ENCODE measurements around the gene DLG2.
A peak's percentile ranks its signal among the peaks of the same experiment; 100 is the strongest.

Gene DLG2

GRCh38 chr11:84560206-84560605, 1066.9 kb downstream of the DLG2 start:
- DNase-seq, result no peak
- H3K4me1 ChIP-seq (ENCODE audit: control insufficient read depth, insufficient read depth, low read depth, low read length), result peaks cover 4% of the 10 kb centered on the region
- no peak overlapping the region for H3K4me3 ChIP-seq (ENCODE audit: insufficient read depth in 1 of 2, low read depth in 1 of 2, low read length in 2 of 2)
- no peak overlapping the region for H3K4ac ChIP-seq (ENCODE audit: low read depth in 1 of 2, low read length in 2 of 2)
- no peak overlapping the region for H2AFZ ChIP-seq (ENCODE audit: low read depth, low read length)
- no peak overlapping the region for H3K18ac ChIP-seq (ENCODE audit: low read depth in 1 of 2, low read length in 2 of 2)
- H2AK5ac ChIP-seq (ENCODE audit: low read length, severe bottlenecking), result no peak overlapping the region
- no peak overlapping the region for H2BK12ac ChIP-seq (ENCODE audit: low read length in 2 of 2)
- no peak overlapping the region for H3K4me2 ChIP-seq (ENCODE audit: low read length, poor library complexity, severe bottlenecking)
- 90% methylated on average over 1 of the region's 1 CpG for WGBS
- H3K9ac ChIP-seq (ENCODE audit: low read length), result no peak overlapping the region
- H2BK120ac ChIP-seq (ENCODE audit: low read depth, low read length), result no peak overlapping the region
- no peak overlapping the region for H2BK5ac ChIP-seq (ENCODE audit: low read depth, low read length, poor library complexity, severe bottlenecking)
- no peak overlapping the region for H3K14ac ChIP-seq (ENCODE audit: low read length in 2 of 2)
- H3K79me1 ChIP-seq (replicated peaks; ENCODE audit: low read length, poor library complexity, severe bottlenecking), result no peaks in the 10 kb centered on the region
- H3K36me3 ChIP-seq (ENCODE audit: control insufficient read depth in 1 of 2, insufficient read depth in 2 of 2, low read depth in 1 of 2, low read length in 2 of 2), result no peaks in the 10 kb centered on the region
- H3K27me3 ChIP-seq (ENCODE audit: control insufficient read depth in 1 of 2, insufficient read depth in 1 of 2, low read length in 2 of 2), result no peaks in the 10 kb centered on the region
- H2BK15ac ChIP-seq (ENCODE audit: low read depth, poor library complexity, severe bottlenecking), result no peak overlapping the region
- H3K27ac ChIP-seq (ENCODE audit: low read length, poor library complexity, severe bottlenecking), result no peak overlapping the region
- no peak overlapping the region for H4K91ac ChIP-seq (ENCODE audit: low read length)
- no peak overlapping the region for H3K23ac ChIP-seq (ENCODE audit: low read length in 2 of 2)
- H4K8ac ChIP-seq (ENCODE audit: low read length), result no peak overlapping the region
- H3K9me3 ChIP-seq (ENCODE audit: control insufficient read depth, low read length), result no peaks in the 10 kb centered on the region

- 60% methylated on average over 5 of the region's 5 CpGs for WGBS
- Histone ChIP-seq H2BK120ac (ENCODE audit: low read depth, low read length) (no peak overlapping the region), H2BK15ac (ENCODE audit: low read depth, poor library complexity, severe bottlenecking) (no peak overlapping the region), H4K91ac (ENCODE audit: low read length) (no peak overlapping the region), H3K9me3 (ENCODE audit: control insufficient read depth, low read length) (no peaks in the 10 kb centered on the region), H3K18ac (ENCODE audit: low read depth in 1 of 2, low read length in 2 of 2) (no peak overlapping the region), H3K36me3 (ENCODE audit: control insufficient read depth in 1 of 2, insufficient read depth in 2 of 2, low read depth in 1 of 2, low read length in 2 of 2) (no peaks in the 10 kb centered on the region), H3K9ac (ENCODE audit: low read length) (no peak overlapping the region), H3K4ac (ENCODE audit: low read depth in 1 of 2, low read length in 2 of 2) (no peak overlapping the region), H2BK12ac (ENCODE audit: low read length in 2 of 2) (no peak overlapping the region), H3K4me1 (ENCODE audit: control insufficient read depth, insufficient read depth, low read depth, low read length) (peaks cover 2% of the 10 kb centered on the region), H2AFZ (ENCODE audit: low read depth, low read length) (no peak overlapping the region), H3K23ac (ENCODE audit: low read length in 2 of 2) (no peak overlapping the region), H2AK5ac (ENCODE audit: low read length, severe bottlenecking) (no peak overlapping the region), H3K79me1 (replicated peaks; ENCODE audit: low read length, poor library complexity, severe bottlenecking) (no peaks in the 10 kb centered on the region), H3K4me3 (ENCODE audit: insufficient read depth in 1 of 2, low read depth in 1 of 2, low read length in 2 of 2) (no peak overlapping the region), H3K4me2 (ENCODE audit: low read length, poor library complexity, severe bottlenecking) (no peak overlapping the region), H3K27me3 (ENCODE audit: control insufficient read depth in 1 of 2, insufficient read depth in 1 of 2, low read length in 2 of 2) (no peaks in the 10 kb centered on the region), H2BK5ac (ENCODE audit: low read depth, low read length, poor library complexity, severe bottlenecking) (no peak overlapping the region), H3K27ac (ENCODE audit: low read length, poor library complexity, severe bottlenecking) (no peak overlapping the region), H3K14ac (ENCODE audit: low read length in 2 of 2) (no peak overlapping the region), H4K8ac (ENCODE audit: low read length) (no peak overlapping the region)
- DNase-seq, result peak; percentile 48
Measured at GRCh38 chr11:84558085-84558905, 1068.8 kb downstream of the DLG2 start.

GRCh38 chr11:84552791-84553190, 1074.4 kb downstream of the DLG2 start:
- no peak overlapping the region for H3K4me3 ChIP-seq (ENCODE audit: insufficient read depth in 1 of 2, low read depth in 1 of 2, low read length in 2 of 2)
- no peak overlapping the region for H2BK120ac ChIP-seq (ENCODE audit: low read depth, low read length)
- H2BK15ac ChIP-seq (ENCODE audit: low read depth, poor library complexity, severe bottlenecking), result no peak overlapping the region
- H3K27ac ChIP-seq (ENCODE audit: low read length, poor library complexity, severe bottlenecking), result no peak overlapping the region
- no peaks in the 10 kb centered on the region for H3K36me3 ChIP-seq (ENCODE audit: control insufficient read depth in 1 of 2, insufficient read depth in 2 of 2, low read depth in 1 of 2, low read length in 2 of 2)
- no peak overlapping the region for H2BK12ac ChIP-seq (ENCODE audit: low read length in 2 of 2)
- H3K9me3 ChIP-seq (ENCODE audit: control insufficient read depth, low read length), result no peaks in the 10 kb centered on the region
- DNase-seq, result no peak
- H3K4ac ChIP-seq (ENCODE audit: low read depth in 1 of 2, low read length in 2 of 2), result no peak overlapping the region
- H3K4me2 ChIP-seq (ENCODE audit: low read length, poor library complexity, severe bottlenecking), result no peak overlapping the region
- H3K4me1 ChIP-seq (ENCODE audit: control insufficient read depth, insufficient read depth, low read depth, low read length), result no peaks in the 10 kb centered on the region
- H2AFZ ChIP-seq (ENCODE audit: low read depth, low read length), result no peak overlapping the region
- H3K79me1 ChIP-seq (replicated peaks; ENCODE audit: low read length, poor library complexity, severe bottlenecking), result no peaks in the 10 kb centered on the region
- 23% methylated on average over 2 of the region's 2 CpGs for WGBS
- H3K18ac ChIP-seq (ENCODE audit: low read depth in 1 of 2, low read length in 2 of 2), result no peak overlapping the region
- no peak overlapping the region for H3K14ac ChIP-seq (ENCODE audit: low read length in 2 of 2)
- H4K91ac ChIP-seq (ENCODE audit: low read length), result no peak overlapping the region
- H3K27me3 ChIP-seq (ENCODE audit: control insufficient read depth in 1 of 2, insufficient read depth in 1 of 2, low read length in 2 of 2), result no peaks in the 10 kb centered on the region
- no peak overlapping the region for H2BK5ac ChIP-seq (ENCODE audit: low read depth, low read length, poor library complexity, severe bottlenecking)
- H3K9ac ChIP-seq (ENCODE audit: low read length), result no peak overlapping the region
- H3K23ac ChIP-seq (ENCODE audit: low read length in 2 of 2), result no peak overlapping the region
- H4K8ac ChIP-seq (ENCODE audit: low read length), result no peak overlapping the region
- H2AK5ac ChIP-seq (ENCODE audit: low read length, severe bottlenecking), result no peak overlapping the region

GRCh38 chr11:84549217-84549616, 1077.9 kb downstream of the DLG2 start:
- Histone ChIP-seq H4K91ac (ENCODE audit: low read length) (no peak overlapping the region), H3K18ac (ENCODE audit: low read depth in 1 of 2, low read length in 2 of 2) (no peak overlapping the region), H3K14ac (ENCODE audit: low read length in 2 of 2) (no peak overlapping the region), H3K9me3 (ENCODE audit: control insufficient read depth, low read length) (no peaks in the 10 kb centered on the region), H3K4me3 (ENCODE audit: insufficient read depth in 1 of 2, low read depth in 1 of 2, low read length in 2 of 2) (no peak overlapping the region), H3K27me3 (ENCODE audit: control insufficient read depth in 1 of 2, insufficient read depth in 1 of 2, low read length in 2 of 2) (peaks cover 0 to 10% of the 10 kb centered on the region in 2 experiments), H3K4ac (ENCODE audit: low read depth in 1 of 2, low read length in 2 of 2) (no peak overlapping the region), H2BK15ac (ENCODE audit: low read depth, poor library complexity, severe bottlenecking) (no peak overlapping the region), H3K36me3 (ENCODE audit: control insufficient read depth in 1 of 2, insufficient read depth in 2 of 2, low read depth in 1 of 2, low read length in 2 of 2) (no peaks in the 10 kb centered on the region), H4K8ac (ENCODE audit: low read length) (no peak overlapping the region), H3K23ac (ENCODE audit: low read length in 2 of 2) (no peak overlapping the region), H2BK5ac (ENCODE audit: low read depth, low read length, poor library complexity, severe bottlenecking) (no peak overlapping the region), H2BK12ac (ENCODE audit: low read length in 2 of 2) (no peak overlapping the region), H3K27ac (ENCODE audit: low read length, poor library complexity, severe bottlenecking) (no peak overlapping the region), H2AK5ac (ENCODE audit: low read length, severe bottlenecking) (no peak overlapping the region), H3K79me1 (replicated peaks; ENCODE audit: low read length, poor library complexity, severe bottlenecking) (no peaks in the 10 kb centered on the region), H3K4me1 (ENCODE audit: control insufficient read depth, insufficient read depth, low read depth, low read length) (no peaks in the 10 kb centered on the region), H3K9ac (ENCODE audit: low read length) (no peak overlapping the region), H2BK120ac (ENCODE audit: low read depth, low read length) (no peak overlapping the region), H3K4me2 (ENCODE audit: low read length, poor library complexity, severe bottlenecking) (no peak overlapping the region), H2AFZ (ENCODE audit: low read depth, low read length) (no peak overlapping the region)
- WGBS, result 86% methylated on average over 3 of the region's 3 CpGs
- no peak for DNase-seq

All from mesenchymal stem cell (in vitro differentiated cells and primary cell).